OCI-LY7 (cell line): Measurements from ENCODE around the gene CCDC148. TPM values are rescaled to one million over a fixed set of nuclear protein-coding genes. Genes with fewer than 3 reads are reported as not detected.

Source experiments
- BruUV-seq: library from RNA; stranded (reverse); fragments of 400-500 nt; replicated peaks from 2 replicates; lab custom pipeline; 2021; lab: Mats Ljungman, UMichigan
- CTCF ChIA-PET: fragments of 300-600 bp; sonication (Branson Sonifier 250); formaldehyde crosslinking; loops from one replicate; lab custom pipeline; 2022; ENCODE audit warnings: antibody characterized with exemption; ENCODE audit not compliant: unreplicated experiment; lab: Charles Lee
- POLR2A ChIA-PET: fragments of 300-600 bp; sonication (Branson Sonifier 250); formaldehyde crosslinking; loops from one replicate; lab custom pipeline; 2022; ENCODE audit warnings: antibody characterized with exemption; lab: Charles Lee
- DNase-seq: peaks from one replicate; pipeline ENCODE4 v3.0.0-alpha.2; 2015; ENCODE audit warnings: low spot score
- H2AFZ ChIP-seq: fragments of 200-600 bp; sonication (generic), shearing (Covaris generic); 2 replicates; pipeline ENCODE4 v1.6.1; 2014; ENCODE audit warnings: mild to moderate bottlenecking, antibody characterized with exemption, low read length, moderate library complexity
- H3K27ac ChIP-seq: fragments of 200-600 bp; sonication (generic); 2 replicates; pipeline ENCODE4 v1.5.1; 2014; ENCODE audit warnings: mixed run types, low read depth, mild to moderate bottlenecking, moderate library complexity, low read length, inconsistent platforms; ENCODE audit not compliant: poor library complexity, severe bottlenecking
- H3K36me3 ChIP-seq: fragments of 200-600 bp; sonication (generic); 2 replicates; pipeline ENCODE4 v1.6.1; 2014; ENCODE audit warnings: mild to moderate bottlenecking, antibody characterized with exemption, low read length, moderate library complexity, mixed read lengths; ENCODE audit not compliant: insufficient read depth
- H3K4me1 ChIP-seq: fragments of 200-600 bp; sonication (generic); 2 replicates; pipeline ENCODE4 v1.5.1; 2014; ENCODE audit warnings: mild to moderate bottlenecking, low read length; ENCODE audit not compliant: insufficient read depth, poor library complexity, severe bottlenecking
- H3K4me2 ChIP-seq: fragments of 200-600 bp; sonication (generic); 2 replicates; pipeline ENCODE4 v1.6.1; 2014; ENCODE audit warnings: mild to moderate bottlenecking, low read length
- H3K4me3 ChIP-seq: fragments of 200-600 bp; sonication (generic); 2 replicates; pipeline ENCODE4 v1.5.1; 2014; ENCODE audit warnings: mild to moderate bottlenecking, low read depth, low read length; ENCODE audit not compliant: poor library complexity, severe bottlenecking
- H3K79me2 ChIP-seq: fragments of 200-600 bp; sonication (generic); 2 replicates; pipeline ENCODE4 v1.6.1; 2016; ENCODE audit warnings: low read depth, mild to moderate bottlenecking, low read length, moderate library complexity, mixed read lengths; ENCODE audit not compliant: insufficient read depth
- H3K9me2 ChIP-seq: fragments of 200-600 bp; sonication (generic); 2 replicates; pipeline ENCODE4 v1.6.1; 2016; ENCODE audit warnings: mild to moderate bottlenecking, low read length, mixed read lengths; ENCODE audit not compliant: insufficient read depth
- H3K9me3 ChIP-seq: fragments of 200-600 bp; sonication (generic); 2 replicates; pipeline ENCODE4 v1.6.1; 2014; ENCODE audit warnings: mild to moderate bottlenecking, mixed run types, low read length, mixed read lengths
- H4K20me1 ChIP-seq: fragments of 200-600 bp; sonication (generic); 2 replicates; pipeline ENCODE4 v1.6.1; 2014; ENCODE audit warnings: mild to moderate bottlenecking, antibody characterized with exemption, low read length, moderate library complexity, mixed read lengths; ENCODE audit not compliant: insufficient read depth
- EZH2phosphoT487 ChIP-seq: fragments of 200-600 bp; sonication (generic); IDR thresholded peaks from 2 replicates; pipeline ENCODE4 v1.6.1; 2018; ENCODE audit warnings: low read depth, borderline replicate concordance, mild to moderate bottlenecking, mixed run types, antibody characterized with exemption, low read length, moderate library complexity, mixed read lengths
- intact Hi-C: fragments of 100-400 bp; cut with micrococcal nuclease; formaldehyde crosslinking; loops from one replicate; pipeline ENCODE4 v1.10.0; 2022; ENCODE audit not compliant: unreplicated experiment
- total RNA-seq, 2 experiments: library from RNA; depleted of rRNA in 1 of 2; stranded (reverse); fragments of >200 nt in 1 of 2; shearing (Covaris generic) in 1 of 2; gene quantifications; 2 replicates each; pipeline ENCODE4 v1.2.3, GENCODE V29; 2014 to 2022
- TF ChIP-seq, protein P1 (sequence below): fragments of 200-600 bp; sonication (generic); conservative IDR thresholded peaks from 2 replicates; pipeline ENCODE4 v1.5.1; 2014; ENCODE audit warnings: mild to moderate bottlenecking, antibody characterized with exemption, low read length, moderate library complexity, mixed read lengths

Gene CCDC148
- total RNA-seq, 2 experiments from 2014 or later: 0.19 to 0.99 TPM

DNA sequence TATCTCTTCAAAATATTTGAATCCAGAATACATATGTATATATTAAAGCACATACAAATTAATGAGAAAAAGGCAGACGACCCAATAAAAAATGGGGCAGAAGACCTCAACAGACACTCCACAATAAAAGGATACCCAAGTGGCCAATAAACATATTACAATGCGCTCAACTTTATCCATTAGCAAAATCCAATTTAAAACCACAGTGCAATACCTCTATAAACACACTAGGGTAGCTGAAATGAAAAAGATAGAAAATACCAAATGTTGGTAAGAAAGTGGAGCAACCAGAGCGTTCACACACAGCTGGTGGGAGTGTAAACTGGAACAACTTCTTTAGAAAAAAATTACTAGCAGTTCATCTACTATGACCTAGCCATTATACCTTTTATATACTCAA lies 75.3 kb downstream of the CCDC148 start:
- H2AFZ ChIP-seq: no peak overlapping the region
- DNase-seq: no peak
- CTCF ChIA-PET: no interaction called here
- H3K4me1 ChIP-seq: no peaks in the 10 kb centered on the region
- H3K4me2 ChIP-seq: no peak overlapping the region
- no peak for TF ChIP-seq EZH2phosphoT487
- TF ChIP-seq, protein P1, sequence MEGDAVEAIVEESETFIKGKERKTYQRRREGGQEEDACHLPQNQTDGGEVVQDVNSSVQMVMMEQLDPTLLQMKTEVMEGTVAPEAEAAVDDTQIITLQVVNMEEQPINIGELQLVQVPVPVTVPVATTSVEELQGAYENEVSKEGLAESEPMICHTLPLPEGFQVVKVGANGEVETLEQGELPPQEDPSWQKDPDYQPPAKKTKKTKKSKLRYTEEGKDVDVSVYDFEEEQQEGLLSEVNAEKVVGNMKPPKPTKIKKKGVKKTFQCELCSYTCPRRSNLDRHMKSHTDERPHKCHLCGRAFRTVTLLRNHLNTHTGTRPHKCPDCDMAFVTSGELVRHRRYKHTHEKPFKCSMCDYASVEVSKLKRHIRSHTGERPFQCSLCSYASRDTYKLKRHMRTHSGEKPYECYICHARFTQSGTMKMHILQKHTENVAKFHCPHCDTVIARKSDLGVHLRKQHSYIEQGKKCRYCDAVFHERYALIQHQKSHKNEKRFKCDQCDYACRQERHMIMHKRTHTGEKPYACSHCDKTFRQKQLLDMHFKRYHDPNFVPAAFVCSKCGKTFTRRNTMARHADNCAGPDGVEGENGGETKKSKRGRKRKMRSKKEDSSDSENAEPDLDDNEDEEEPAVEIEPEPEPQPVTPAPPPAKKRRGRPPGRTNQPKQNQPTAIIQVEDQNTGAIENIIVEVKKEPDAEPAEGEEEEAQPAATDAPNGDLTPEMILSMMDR: peak; percentile 38; the same call in 1 of the 2 replicates
- H3K9me3 ChIP-seq: no peaks in the 10 kb centered on the region
- intact Hi-C loops: no loop called here
- POLR2A ChIA-PET: no interaction called here
- no peaks in the 10 kb centered on the region; the same call in 1 of the 2 replicates for H3K9me2 ChIP-seq
- no peaks in the 10 kb centered on the region for H3K36me3 ChIP-seq
- H3K4me3 ChIP-seq: no peak overlapping the region
- H3K79me2 ChIP-seq: no peaks in the 10 kb centered on the region
- H3K27ac ChIP-seq: no peak overlapping the region
- BruUV-seq: no TSS peak
- H4K20me1 ChIP-seq: no peaks in the 10 kb centered on the region

DNA sequence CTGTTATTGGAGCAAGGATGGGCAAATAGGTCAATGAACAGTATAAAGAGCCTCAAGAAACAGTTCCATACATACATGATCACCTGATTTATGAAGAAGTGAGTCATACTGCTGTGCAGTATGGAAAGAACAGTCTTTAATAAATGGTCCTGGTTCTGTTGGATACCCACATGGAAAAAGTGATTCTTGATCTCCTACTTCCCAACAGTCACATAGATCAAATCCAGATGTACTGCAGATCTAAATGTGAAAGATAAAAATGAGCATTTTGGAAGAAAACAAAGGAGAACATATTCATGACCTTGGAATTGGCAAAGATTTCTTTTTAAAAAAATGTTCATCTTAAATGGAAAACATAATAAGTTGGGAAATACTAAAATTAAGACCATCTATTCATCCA lies 75.8 kb downstream of the CCDC148 start:
- no peak for TF ChIP-seq EZH2phosphoT487
- TF ChIP-seq, protein P1: no peak
- Histone ChIP-seq H3K36me3 (no peaks in the 10 kb centered on the region), H2AFZ (no peak overlapping the region), H3K9me3 (no peaks in the 10 kb centered on the region), H3K4me1 (no peaks in the 10 kb centered on the region), H3K9me2 (no peaks in the 10 kb centered on the region; the same call in 1 of the 2 replicates), H3K27ac (no peak overlapping the region), H3K4me2 (no peak overlapping the region), H3K79me2 (no peaks in the 10 kb centered on the region), H3K4me3 (no peak overlapping the region), H4K20me1 (no peaks in the 10 kb centered on the region)
- intact Hi-C loops: no loop called here
- CTCF ChIA-PET: no interaction called here
- no TSS peak for BruUV-seq
- POLR2A ChIA-PET: no interaction called here
- DNase-seq: no peak

GRCh38 chr2:158378926-158379325 lies 77.6 kb downstream of the CCDC148 start:
- Histone ChIP-seq H4K20me1 (no peaks in the 10 kb centered on the region), H3K4me3 (no peak overlapping the region), H3K27ac (no peak overlapping the region), H2AFZ (no peak overlapping the region), H3K79me2 (no peaks in the 10 kb centered on the region), H3K4me2 (no peak overlapping the region), H3K9me3 (no peaks in the 10 kb centered on the region), H3K9me2 (no peaks in the 10 kb centered on the region; the same call in 1 of the 2 replicates), H3K4me1 (no peaks in the 10 kb centered on the region), H3K36me3 (no peaks in the 10 kb centered on the region)
- TF ChIP-seq EZH2phosphoT487: no peak
- TF ChIP-seq, protein P1: no peak
- intact Hi-C loops: no loop called here
- POLR2A ChIA-PET: interaction anchor here (1.0 kb wide), 1 partner anchor 51 kb away, joined by 3 read pairs; no protein-coding TSS in a partner anchor
- DNase-seq: no peak
- no TSS peak for BruUV-seq
- CTCF ChIA-PET: no interaction called here
